Fibroblast of villous mesenchyme (primary cell): Measurements from ENCODE around the gene OR8D1. TPM values are rescaled to one million over a fixed set of nuclear protein-coding genes. Genes with fewer than 3 reads are reported as not detected.
A peak's percentile ranks its signal among the peaks of the same experiment; 100 is the strongest.

Source experiments
- DNase-seq: peaks from one replicate; pipeline ENCODE4 v3.0.0-alpha.2; 2010; ENCODE audit warnings: low read depth
- H3K4me3 ChIP-seq: 2 replicates; pipeline ENCODE4 v1.5.1; 2011; ENCODE audit warnings: low read depth, mild to moderate bottlenecking, low read length
- total RNA-seq: library from RNA; depleted of rRNA; stranded (reverse); fragments of >200 nt; gene quantifications from 2 replicates; pipeline ENCODE4 v1.2.3, GENCODE V29; 2012
- TF ChIP-seq, protein P1 (sequence below): IDR thresholded peaks from 2 replicates; pipeline ENCODE4 v1.5.1; 2012; ENCODE audit warnings: low read depth, mild to moderate bottlenecking, low read length; ENCODE audit not compliant: insufficient read depth

Gene OR8D1
- total RNA-seq, 1 donor: not detected

DNA sequence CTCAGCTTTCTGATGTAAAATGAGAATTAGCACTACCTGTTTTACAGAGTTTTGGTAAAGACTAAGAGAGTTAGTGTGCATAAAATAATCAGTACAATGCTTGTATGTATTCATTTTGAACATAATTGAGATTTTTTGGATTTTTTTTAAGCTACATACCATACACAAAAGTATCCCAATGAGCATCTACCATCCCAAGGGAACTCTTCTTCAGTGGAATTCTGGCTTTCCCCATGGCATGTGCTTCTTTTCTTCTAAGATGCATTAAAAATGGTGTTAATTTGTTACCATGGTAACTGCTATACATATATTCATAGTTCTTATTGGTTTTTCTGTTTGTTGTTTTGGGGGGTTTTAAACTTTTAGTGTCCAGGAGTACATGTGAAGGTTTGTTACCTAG, 17.7 kb downstream of the OR8D1 start:
- TF ChIP-seq, protein P1, sequence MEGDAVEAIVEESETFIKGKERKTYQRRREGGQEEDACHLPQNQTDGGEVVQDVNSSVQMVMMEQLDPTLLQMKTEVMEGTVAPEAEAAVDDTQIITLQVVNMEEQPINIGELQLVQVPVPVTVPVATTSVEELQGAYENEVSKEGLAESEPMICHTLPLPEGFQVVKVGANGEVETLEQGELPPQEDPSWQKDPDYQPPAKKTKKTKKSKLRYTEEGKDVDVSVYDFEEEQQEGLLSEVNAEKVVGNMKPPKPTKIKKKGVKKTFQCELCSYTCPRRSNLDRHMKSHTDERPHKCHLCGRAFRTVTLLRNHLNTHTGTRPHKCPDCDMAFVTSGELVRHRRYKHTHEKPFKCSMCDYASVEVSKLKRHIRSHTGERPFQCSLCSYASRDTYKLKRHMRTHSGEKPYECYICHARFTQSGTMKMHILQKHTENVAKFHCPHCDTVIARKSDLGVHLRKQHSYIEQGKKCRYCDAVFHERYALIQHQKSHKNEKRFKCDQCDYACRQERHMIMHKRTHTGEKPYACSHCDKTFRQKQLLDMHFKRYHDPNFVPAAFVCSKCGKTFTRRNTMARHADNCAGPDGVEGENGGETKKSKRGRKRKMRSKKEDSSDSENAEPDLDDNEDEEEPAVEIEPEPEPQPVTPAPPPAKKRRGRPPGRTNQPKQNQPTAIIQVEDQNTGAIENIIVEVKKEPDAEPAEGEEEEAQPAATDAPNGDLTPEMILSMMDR: no peak
- H3K4me3 ChIP-seq: no peak overlapping the region
- DNase-seq: no peak

DNA sequence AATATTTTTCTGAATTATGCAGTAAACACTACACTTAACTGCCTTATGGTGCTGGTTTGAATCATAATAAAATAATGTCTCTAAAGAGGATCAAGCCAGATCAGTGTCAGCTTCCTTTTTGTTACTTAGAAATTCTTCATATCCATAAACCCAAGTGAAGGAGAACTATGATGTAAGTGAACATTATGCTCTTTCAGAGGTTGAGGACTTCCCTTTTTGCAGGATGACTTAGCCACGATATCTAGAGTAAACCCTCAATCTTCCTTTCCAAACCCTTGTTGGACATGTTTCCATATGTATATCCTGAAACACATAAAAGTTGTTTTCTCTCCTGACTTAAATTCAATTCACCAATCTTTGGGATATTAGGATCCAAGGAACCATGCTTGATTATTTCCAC, 19.1 kb downstream of the OR8D1 start:
- TF ChIP-seq, protein P1: no peak
- no peak for DNase-seq

DNA sequence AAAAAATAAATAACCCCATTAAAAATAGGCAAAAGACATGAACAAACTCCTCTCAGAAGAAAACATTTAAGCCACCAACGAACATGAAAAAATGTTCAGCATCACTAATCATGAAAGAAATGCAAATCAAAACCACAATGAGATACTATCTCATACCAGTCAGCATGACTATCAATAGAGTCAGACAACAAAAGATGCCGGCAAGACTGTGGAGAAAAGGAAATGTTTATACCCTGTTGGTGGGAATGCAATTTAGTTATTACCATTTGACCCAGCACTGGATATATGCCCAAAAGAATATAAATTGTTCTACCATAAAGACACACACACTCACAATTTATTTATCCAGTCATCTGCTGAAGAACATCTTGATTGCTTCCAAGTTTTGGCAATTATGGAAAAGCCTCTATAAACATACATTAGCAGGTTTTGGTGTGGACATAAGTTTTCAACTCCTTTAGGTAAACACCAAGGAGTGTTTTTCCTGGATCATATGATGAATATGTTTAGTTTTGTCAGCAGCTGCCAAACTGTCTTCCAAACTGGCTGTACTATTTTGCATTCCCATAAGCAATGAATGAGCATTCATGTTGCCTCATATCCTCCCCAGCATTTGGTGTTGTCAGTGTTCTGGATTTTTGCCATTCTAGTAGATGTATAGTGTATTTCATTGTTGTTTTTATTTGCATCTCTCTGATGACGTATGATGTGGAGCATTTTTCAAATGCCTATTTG, 28.0 kb downstream of the OR8D1 start:
- peak; percentile 82 for DNase-seq

More for the DNA sequence above, 19.1 kb downstream of the OR8D1 start:
- no peak overlapping the region for H3K4me3 ChIP-seq

DNA sequence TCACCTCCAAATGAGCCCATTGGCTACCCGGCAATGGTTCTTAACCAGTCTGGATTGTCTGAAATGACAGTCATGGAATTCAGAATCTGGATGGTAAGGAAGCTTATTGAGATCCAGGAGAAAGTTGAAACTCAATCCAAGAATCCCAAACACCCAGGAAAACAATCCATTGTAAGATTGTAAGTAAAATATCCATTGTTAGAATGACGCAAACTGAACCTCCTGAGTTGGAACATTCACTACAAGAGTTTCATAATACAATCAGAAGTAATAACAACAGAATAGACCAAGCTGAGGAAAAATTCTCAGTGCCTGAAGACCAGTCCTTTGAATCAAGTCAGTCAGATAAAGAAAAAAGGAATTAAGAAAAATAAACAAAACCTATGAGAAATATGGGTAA, 35.5 kb downstream of the OR8D1 start:
- DNase-seq: no peak
- TF ChIP-seq, protein P1: no peak
- H3K4me3 ChIP-seq: no peak overlapping the region

More for the DNA sequence above, 28.0 kb downstream of the OR8D1 start:
- no peak overlapping the region for H3K4me3 ChIP-seq
- TF ChIP-seq, protein P1: peak; percentile 5

DNA sequence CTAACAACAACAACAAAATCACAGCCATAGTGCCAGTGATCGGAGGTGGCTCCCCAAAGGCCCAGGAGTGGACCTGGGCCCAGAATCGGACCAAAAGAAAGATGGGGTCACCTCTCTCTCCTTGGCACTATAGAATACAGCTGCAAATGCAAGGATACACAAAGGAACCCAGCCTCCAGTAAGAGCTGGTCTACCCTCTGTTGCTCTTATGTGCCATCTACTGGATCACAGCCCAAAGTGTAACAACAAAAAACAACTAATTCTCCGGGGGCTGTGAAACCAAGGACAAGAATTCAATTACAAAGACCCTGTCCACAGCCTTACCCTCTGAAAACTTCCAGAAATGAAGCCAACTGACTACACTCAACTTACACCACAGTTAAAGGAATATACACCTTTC, 35.9 kb downstream of the OR8D1 start:
- H3K4me3 ChIP-seq: no peak overlapping the region
- no peak for DNase-seq
- TF ChIP-seq, protein P1: no peak

DNA sequence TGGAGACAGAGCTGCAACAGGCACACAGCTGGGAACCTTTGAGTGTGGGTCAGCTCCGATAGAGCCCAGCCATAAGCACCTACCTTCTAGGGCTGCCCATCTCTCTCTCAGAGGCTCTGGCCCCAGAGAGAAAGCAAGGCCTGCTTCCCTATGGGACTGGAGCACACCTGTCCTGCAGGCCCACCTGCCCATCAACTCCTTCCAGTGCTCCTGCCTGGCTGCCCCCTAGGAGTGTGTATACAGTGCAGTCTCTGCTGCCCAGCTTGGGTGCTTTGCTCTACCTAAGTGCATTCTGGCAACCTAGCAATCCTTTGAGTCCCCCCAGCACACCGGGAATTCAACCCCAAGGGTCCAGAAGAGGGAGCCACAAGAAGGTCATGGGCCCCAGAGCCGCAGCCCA, 36.5 kb downstream of the OR8D1 start:
- TF ChIP-seq, protein P1: no peak
- DNase-seq: no peak
- no peak overlapping the region for H3K4me3 ChIP-seq

DNA sequence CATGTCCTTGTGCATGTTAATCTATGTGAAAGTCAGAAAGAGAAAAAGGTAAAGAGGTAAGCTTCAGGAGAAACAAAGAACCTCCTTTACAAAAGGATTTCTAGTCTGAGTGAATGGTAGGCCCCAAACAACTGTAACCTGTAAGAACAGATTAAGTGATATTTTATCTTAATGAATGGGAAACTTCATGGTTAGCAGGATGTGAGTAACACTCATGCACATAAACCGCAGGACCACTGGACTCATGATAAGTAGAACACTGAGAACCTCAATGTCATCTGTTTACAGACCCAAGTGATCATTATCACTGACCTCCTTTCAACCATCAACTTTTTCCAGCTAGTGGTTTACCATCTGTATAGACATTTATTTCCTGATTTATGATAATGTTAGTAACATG, 37.7 kb downstream of the OR8D1 start:
- peak; percentile 90 for DNase-seq
- TF ChIP-seq, protein P1: no peak
- H3K4me3 ChIP-seq: no peak overlapping the region
